Measurements from ENCODE around the gene CSF2. TPM values are rescaled to one million over a fixed set of nuclear protein-coding genes. Genes with fewer than 3 reads are reported as not detected.

CSF2 gene
- total RNA-seq, 1 donor from 2014 or later, result not detected

Other genes starting within 250 kb of the CSF2 start
- gene MEIKIN, start 128.1 kb upstream of the CSF2 start, total RNA-seq, result not detected
- 2.7 TPM for gene ACSL6, start 62.1 kb upstream of the CSF2 start, total RNA-seq
- not detected for gene IL3, start 13.1 kb upstream of the CSF2 start, total RNA-seq
- gene P4HA2, start 154.1 kb downstream of the CSF2 start, total RNA-seq, result 80.5 TPM
- gene PDLIM4, start 183.9 kb downstream of the CSF2 start, total RNA-seq, result 4.8 TPM
- gene SLC22A4, start 220.6 kb downstream of the CSF2 start, total RNA-seq, result 2.0 TPM